ENCODE measurements around the gene CLSTN2.
A peak's percentile ranks its signal among the peaks of the same experiment; 100 is the strongest.

CLSTN2 gene

GRCh38 chr3:140153736-140154135 is 218.8 kb downstream of the CLSTN2 start:
- DNase-seq, result no peak

- no peak for DNase-seq
These were observed 222.2 kb downstream of the CLSTN2 start for GRCh38 chr3:140157161-140157560.

- no peak for DNase-seq
These were observed 224.7 kb downstream of the CLSTN2 start for GRCh38 chr3:140159646-140160045.

GRCh38 chr3:140160553-140160952 is 225.6 kb downstream of the CLSTN2 start:
- DNase-seq, result no peak

GRCh38 chr3:140162551-140162950 is 227.6 kb downstream of the CLSTN2 start:
- no peak for DNase-seq

- DNase-seq, result no peak
These were observed 228.3 kb downstream of the CLSTN2 start for GRCh38 chr3:140163159-140163763.

- DNase-seq, result no peak
These were observed 229.2 kb downstream of the CLSTN2 start for GRCh38 chr3:140164156-140164555.

GRCh38 chr3:140164922-140165590 is 230.1 kb downstream of the CLSTN2 start:
- DNase-seq, result no peak

GRCh38 chr3:140165781-140166180 is 230.8 kb downstream of the CLSTN2 start:
- DNase-seq, result no peak

GRCh38 chr3:140166861-140167599 is 232.0 kb downstream of the CLSTN2 start:
- no peak for DNase-seq

GRCh38 chr3:140167600-140168281 is 232.8 kb downstream of the CLSTN2 start:
- DNase-seq, result no peak

- no peak for DNase-seq
These were observed 235.6 kb downstream of the CLSTN2 start for GRCh38 chr3:140170612-140171011.

GRCh38 chr3:140176526-140176925 is 241.5 kb downstream of the CLSTN2 start:
- no peak for DNase-seq

- DNase-seq, result no peak
These were observed 243.0 kb downstream of the CLSTN2 start for GRCh38 chr3:140177943-140178342.

- DNase-seq, result no peak
These were observed 243.5 kb downstream of the CLSTN2 start for GRCh38 chr3:140178482-140178881.

GRCh38 chr3:140180603-140181002 is 245.6 kb downstream of the CLSTN2 start:
- peak in 1 of 2 experiments; percentile 44 for DNase-seq

- DNase-seq, result no peak
These were observed 250.4 kb downstream of the CLSTN2 start for GRCh38 chr3:140185375-140185774.

- no peak for DNase-seq
These were observed 251.5 kb downstream of the CLSTN2 start for GRCh38 chr3:140186421-140186920.

- no peak for DNase-seq
These were observed 252.0 kb downstream of the CLSTN2 start for GRCh38 chr3:140187028-140187427.

- DNase-seq, result no peak
These were observed 252.8 kb downstream of the CLSTN2 start for GRCh38 chr3:140187656-140188221.

GRCh38 chr3:140188285-140188684 is 253.3 kb downstream of the CLSTN2 start:
- DNase-seq, result no peak

- peak; percentile 31 to 46 for DNase-seq
These were observed 254.3 kb downstream of the CLSTN2 start for GRCh38 chr3:140189267-140189666.

GRCh38 chr3:140189976-140190375 is 255.0 kb downstream of the CLSTN2 start:
- DNase-seq, result peak in 1 of 2 experiments; percentile 39

All from NCI-H526 (cell line).